ENCODE measurements around the gene CFI. TPM values are rescaled to one million over a fixed set of nuclear protein-coding genes. Genes with fewer than 3 reads are reported as not detected.

Gene CFI
- total and polyA plus RNA-seq, 2 of the 8 experiments (the other 6 are each of a cell fraction or from before 2014, with no cell fraction given): not detected

- no peak for TF ChIP-seq TBP (IDR thresholded peaks at IDR 0.05; ENCODE audit: low read depth, low read length)
- TF ChIP-seq EZH2 (IDR thresholded peaks at IDR 0.05; ENCODE audit: low read depth, low read length, severe bottlenecking): no peak
- TF ChIP-seq TAF7 (optimal IDR thresholded peaks at IDR 0.05; ENCODE audit: borderline replicate concordance, low read depth, low read length): no peak
Observed at GRCh38 chr4:109723110-109723509, 78.7 kb downstream of the CFI start (continued).

Data from H1 (cell line).